BJ (cell line): ENCODE measurements around the gene EXOC6B. TPM values are rescaled to one million over a fixed set of nuclear protein-coding genes. Genes with fewer than 3 reads are reported as not detected.

Experiments
- CTCF ChIA-PET: fragments of 350-600 bp; formaldehyde crosslinking; extraction: SDS; loops from one replicate; lab custom pipeline; 2021; ENCODE audit warnings: antibody characterized with exemption, inconsistent platforms; lab: Yijun Ruan, JAX
- POLR2A ChIA-PET: fragments of 300-600 bp; sonication (Branson Sonifier 250); formaldehyde crosslinking; extraction: SDS; loops from one replicate; lab custom pipeline; 2021; ENCODE audit warnings: antibody characterized with exemption; lab: Charles Lee
- DNase-seq: peaks from one replicate; pipeline ENCODE4 v3.0.0-alpha.2; 2011; ENCODE audit warnings: low read depth
- H3K27me3 ChIP-seq: 2 replicates; pipeline ENCODE4 v1.6.0; 2011; ENCODE audit warnings: low read length; ENCODE audit not compliant: control insufficient read depth, insufficient read depth
- H3K36me3 ChIP-seq: 2 replicates; pipeline ENCODE4 v1.5.1; 2011; ENCODE audit warnings: low read length; ENCODE audit not compliant: control insufficient read depth, insufficient read depth
- H3K4me3 ChIP-seq: 2 replicates; pipeline ENCODE4 v1.5.1; 2011; ENCODE audit warnings: low read depth, mild to moderate bottlenecking, control low read depth, low read length
- CTCF ChIP-seq: IDR thresholded peaks from 2 replicates; pipeline ENCODE4 v1.5.1; 2011; ENCODE audit warnings: low read depth, mild to moderate bottlenecking, control low read depth, inconsistent platforms, low read length, moderate library complexity; ENCODE audit not compliant: insufficient read depth
- polyA plus RNA-seq: library from polyadenylated mRNA; depleted of rRNA; stranded (reverse); fragments of >200 nt; gene quantifications from 2 replicates; pipeline ENCODE4 v1.2.3, GENCODE V29; 2011

Gene EXOC6B
- polyA plus RNA-seq, 1 experiment: 15.5 TPM

DNA sequence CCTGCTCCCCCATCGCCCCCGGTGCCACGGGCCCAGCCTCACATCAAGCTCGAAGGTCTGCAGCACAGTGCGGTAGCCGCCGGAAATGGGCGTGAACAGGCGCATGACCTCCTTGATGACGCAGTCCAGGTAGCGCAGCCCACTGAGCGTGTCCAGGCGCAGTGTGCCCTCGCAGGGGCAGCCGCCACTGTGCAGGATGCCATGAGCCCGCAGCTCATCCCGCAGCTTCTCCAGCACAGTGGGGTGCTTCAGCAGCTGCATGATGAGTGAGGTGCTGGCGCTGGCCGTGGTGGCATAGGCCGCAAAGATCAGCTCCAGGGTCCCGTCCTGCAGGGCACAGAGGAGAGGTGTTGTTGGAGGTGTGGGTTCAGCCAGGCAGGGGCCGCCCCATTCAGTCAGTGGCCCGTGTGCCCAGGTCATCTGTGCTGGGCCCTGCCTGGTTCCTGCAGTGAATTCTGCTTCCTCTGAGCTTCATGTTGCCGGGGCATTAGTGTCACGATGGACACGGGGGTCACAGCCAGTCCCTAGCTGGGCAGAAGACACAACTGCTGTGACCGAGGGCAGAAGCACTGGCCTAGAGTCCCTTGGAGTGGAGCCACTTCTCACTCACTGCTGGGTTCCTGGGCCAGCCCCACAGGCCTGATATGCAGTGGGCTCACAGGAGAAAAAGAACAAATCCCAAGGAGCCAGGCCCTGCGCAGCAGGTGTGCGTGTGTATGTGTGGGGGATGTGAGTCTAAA lies 692.7 kb downstream of the EXOC6B start:
- Histone ChIP-seq H3K36me3 (no peaks in the 10 kb centered on the region), H3K27me3 (peaks cover 2% of the 10 kb centered on the region; the same call in 1 of the 2 replicates), H3K4me3 (no peak overlapping the region)
- CTCF ChIA-PET: no interaction called here
- POLR2A ChIA-PET: no interaction called here
- TF ChIP-seq CTCF: no peak
- no peak for DNase-seq

DNA sequence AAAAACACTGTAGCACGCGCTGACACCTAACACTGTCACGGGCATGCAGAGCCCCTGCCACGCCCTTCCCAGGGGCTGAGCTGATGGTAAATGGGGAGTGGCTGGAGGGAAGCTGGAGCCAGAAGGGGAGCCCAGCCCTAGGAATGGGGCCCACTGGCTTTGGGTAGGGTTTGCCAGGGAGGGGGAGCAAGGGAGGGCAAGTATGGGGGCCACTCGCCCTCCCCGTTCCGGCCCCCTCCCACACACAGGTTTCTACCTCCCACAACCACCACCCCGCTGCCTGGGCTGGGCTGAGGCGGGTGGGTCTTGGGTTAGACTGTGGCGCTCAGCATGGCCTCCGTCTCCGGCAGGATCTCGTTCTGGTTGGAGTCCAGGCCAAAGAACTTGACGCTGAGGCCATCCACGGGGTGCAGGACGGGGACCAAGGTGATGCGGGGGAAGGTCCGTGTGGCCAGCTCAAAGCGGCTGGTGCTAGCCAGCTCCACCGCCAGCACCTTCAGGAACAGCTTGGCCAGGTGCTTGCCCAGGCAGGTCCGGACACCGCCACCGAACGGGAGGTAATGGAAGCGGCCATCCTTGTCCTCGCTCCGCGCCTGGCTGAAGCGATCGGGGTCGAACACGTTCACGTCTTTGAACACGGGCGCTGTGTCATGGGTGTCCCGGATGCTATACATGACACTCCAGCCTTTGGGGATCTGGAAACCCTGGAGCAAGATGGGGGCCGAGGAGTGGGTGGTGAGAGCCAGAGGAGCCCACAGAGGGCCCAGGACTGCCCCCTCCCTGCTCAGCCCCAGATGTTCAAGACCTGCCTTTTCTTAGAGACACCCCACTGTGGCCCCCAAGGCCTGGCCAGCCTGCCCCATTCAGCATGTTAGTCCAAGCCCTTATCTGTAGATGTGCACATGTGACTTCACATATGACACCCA lies 693.7 kb downstream of the EXOC6B start:
- H3K36me3 ChIP-seq: no peaks in the 10 kb centered on the region
- H3K27me3 ChIP-seq: peaks cover 2% of the 10 kb centered on the region; the same call in 1 of the 2 replicates
- no peak for DNase-seq
- POLR2A ChIA-PET: no interaction called here
- CTCF ChIA-PET: no interaction called here
- no peak for TF ChIP-seq CTCF
- H3K4me3 ChIP-seq: no peak overlapping the region

DNA sequence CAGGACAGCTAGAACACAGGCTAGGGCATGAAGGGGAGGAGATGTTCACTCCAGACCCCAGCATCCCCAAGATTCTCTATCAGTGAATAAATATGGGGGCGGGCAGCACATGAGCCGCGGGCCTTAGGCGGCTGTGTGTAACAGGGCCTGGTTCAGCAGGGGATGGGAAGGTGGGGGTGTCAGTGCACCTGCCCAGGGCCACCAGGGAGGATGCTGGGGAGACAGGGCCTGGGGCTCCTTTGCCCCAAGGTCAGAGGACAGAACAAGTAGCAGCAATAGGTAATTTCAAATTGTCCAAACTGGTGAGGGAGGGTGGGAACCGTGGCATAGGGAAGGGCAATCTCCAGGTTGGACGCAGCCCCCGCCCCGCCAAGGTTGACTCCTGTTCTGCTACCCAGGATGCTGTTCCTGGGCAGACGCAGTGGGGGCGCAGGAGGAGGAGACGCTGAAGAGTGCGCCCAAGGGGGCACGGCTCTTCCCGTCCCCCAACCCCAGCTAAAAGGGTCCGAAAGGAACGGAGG lies 694.4 kb downstream of the EXOC6B start:
- Histone ChIP-seq H3K4me3 (no peak overlapping the region), H3K36me3 (no peaks in the 10 kb centered on the region), H3K27me3 (peaks cover 2% of the 10 kb centered on the region; the same call in 1 of the 2 replicates)
- TF ChIP-seq CTCF: no peak
- POLR2A ChIA-PET: no interaction called here
- DNase-seq: no peak
- CTCF ChIA-PET: no interaction called here

- Histone ChIP-seq H3K27me3 (peaks cover 2% of the 10 kb centered on the region; the same call in 1 of the 2 replicates), H3K36me3 (no peaks in the 10 kb centered on the region), H3K4me3 (no peak overlapping the region)
- TF ChIP-seq CTCF: no peak
- ChIA-PET POLR2A (no interaction called here), CTCF (no interaction called here)
- no peak for DNase-seq
Observed at GRCh38 chr2:72130659-72131360, 695.0 kb downstream of the EXOC6B start.
